Activated B cell treated with CpG ODN at 0.5 μM for 24 hours (primary cell): ENCODE data around the gene TLCD3A. TPM values are rescaled to one million over a fixed set of nuclear protein-coding genes. Genes with fewer than 3 reads are reported as not detected.

Source experiments
- ATAC-seq: fragments of 200-7000 bp; cut with Tn5 transposase; one replicate; pipeline ENCODE4 v1.10.0; 2021; ENCODE audit warnings: low read depth, mild to moderate bottlenecking, moderate library complexity
- CTCF ChIA-PET: fragments of 350-600 bp; sonication (Branson Sonifier 250); formaldehyde crosslinking; loops from one replicate; lab custom pipeline; 2021; ENCODE audit warnings: antibody characterized with exemption; lab: Charles Lee
- POLR2A ChIA-PET: fragments of 350-600 bp; sonication (Branson Sonifier 250); formaldehyde crosslinking; loops from one replicate; lab custom pipeline; 2021; ENCODE audit warnings: antibody characterized with exemption; lab: Charles Lee
- DNase-seq: peaks from one replicate; pipeline ENCODE4 v3.0.0; 2022
- H3K27ac Mint-ChIP-seq: one replicate; pipeline ENCODE4 v1.8.0; 2020; ENCODE audit warnings: mixed read lengths
- H3K27me3 Mint-ChIP-seq: one replicate; pipeline ENCODE4 v1.8.0; 2021; ENCODE audit warnings: mixed read lengths
- H3K36me3 Mint-ChIP-seq: one replicate; pipeline ENCODE4 v1.8.0; 2021; ENCODE audit warnings: low read depth, mixed read lengths
- H3K4me1 Mint-ChIP-seq: one replicate; pipeline ENCODE4 v1.8.0; 2021; ENCODE audit warnings: mixed read lengths
- H3K4me3 Mint-ChIP-seq: one replicate; pipeline ENCODE4 v1.8.0; 2020; ENCODE audit warnings: mild to moderate bottlenecking, mixed read lengths
- H3K9me3 Mint-ChIP-seq: one replicate; pipeline ENCODE4 v1.8.0; 2020; ENCODE audit warnings: mixed read lengths
- intact Hi-C: fragments of 100-400 bp; cut with micrococcal nuclease; formaldehyde crosslinking; loops from one replicate; pipeline ENCODE4 v1.15.1; 2024
- total RNA-seq: library from RNA; stranded (reverse); gene quantifications from 2 replicates; pipeline ENCODE4 v1.2.3, GENCODE V29; 2022
- TF ChIP-seq, protein P1 (sequence below): fragments of 200-600 bp; IDR thresholded peaks from one replicate; pipeline ENCODE4 v1.8.0; 2022; ENCODE audit warnings: antibody characterized with exemption, mild to moderate bottlenecking

The TLCD3A gene
- total RNA-seq, 1 donor from 2014 or later: 2.8 TPM

DNA sequence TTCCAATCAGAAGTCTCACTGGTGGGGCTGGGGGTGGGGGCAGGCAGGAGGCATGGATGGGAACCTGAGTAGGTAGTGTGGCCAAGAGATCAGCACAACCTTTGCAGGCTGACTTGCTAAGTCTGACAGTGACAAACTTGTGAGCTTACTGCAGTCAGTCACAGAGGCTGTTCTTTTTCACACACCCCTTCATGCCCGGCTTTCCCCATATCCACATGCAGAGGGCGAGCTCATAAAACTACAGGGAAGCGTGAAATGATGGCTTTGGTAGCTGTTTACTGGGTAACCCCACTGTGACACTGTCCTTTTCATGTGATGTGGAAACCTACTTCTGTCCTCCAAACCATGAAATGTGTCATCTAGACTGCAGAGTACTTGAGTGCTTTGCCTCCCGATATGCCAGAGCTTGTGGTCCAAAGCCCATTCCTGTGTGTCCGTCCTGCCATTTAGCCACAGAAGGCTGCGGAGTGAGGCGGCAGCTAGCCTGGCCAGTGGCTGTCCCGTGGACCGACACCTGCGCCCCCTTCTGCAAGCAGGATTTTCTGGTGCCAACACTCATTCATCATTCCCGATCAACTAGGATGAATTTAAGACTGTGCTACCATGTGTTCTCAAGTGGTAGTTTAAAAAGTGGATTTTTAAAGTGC is 9.9 kb downstream of the TLCD3A start:
- no peak for DNase-seq
- peaks cover 57% of the 10 kb centered on the region for H3K36me3 Mint-ChIP-seq
- no peaks in the 10 kb centered on the region for H3K27me3 Mint-ChIP-seq
- TF ChIP-seq, protein P1, sequence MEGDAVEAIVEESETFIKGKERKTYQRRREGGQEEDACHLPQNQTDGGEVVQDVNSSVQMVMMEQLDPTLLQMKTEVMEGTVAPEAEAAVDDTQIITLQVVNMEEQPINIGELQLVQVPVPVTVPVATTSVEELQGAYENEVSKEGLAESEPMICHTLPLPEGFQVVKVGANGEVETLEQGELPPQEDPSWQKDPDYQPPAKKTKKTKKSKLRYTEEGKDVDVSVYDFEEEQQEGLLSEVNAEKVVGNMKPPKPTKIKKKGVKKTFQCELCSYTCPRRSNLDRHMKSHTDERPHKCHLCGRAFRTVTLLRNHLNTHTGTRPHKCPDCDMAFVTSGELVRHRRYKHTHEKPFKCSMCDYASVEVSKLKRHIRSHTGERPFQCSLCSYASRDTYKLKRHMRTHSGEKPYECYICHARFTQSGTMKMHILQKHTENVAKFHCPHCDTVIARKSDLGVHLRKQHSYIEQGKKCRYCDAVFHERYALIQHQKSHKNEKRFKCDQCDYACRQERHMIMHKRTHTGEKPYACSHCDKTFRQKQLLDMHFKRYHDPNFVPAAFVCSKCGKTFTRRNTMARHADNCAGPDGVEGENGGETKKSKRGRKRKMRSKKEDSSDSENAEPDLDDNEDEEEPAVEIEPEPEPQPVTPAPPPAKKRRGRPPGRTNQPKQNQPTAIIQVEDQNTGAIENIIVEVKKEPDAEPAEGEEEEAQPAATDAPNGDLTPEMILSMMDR: no peak
- peaks cover 25% of the 10 kb centered on the region for H3K4me1 Mint-ChIP-seq
- CTCF ChIA-PET: interaction anchor here (1.3 kb wide), 1 partner anchor 10 kb away, joined by 3 read pairs; no protein-coding TSS in a partner anchor
- H3K27ac Mint-ChIP-seq: no peak overlapping the region
- H3K9me3 Mint-ChIP-seq: no peaks in the 10 kb centered on the region
- POLR2A ChIA-PET: interaction anchor here (0.5 to 4.1 kb wide), 3 partner anchors 10 to 27 kb away, joined by 3 to 31 read pairs (median 3); partner anchors contain the start of gene GEMIN4
- intact Hi-C loops: no loop called here
- H3K4me3 Mint-ChIP-seq: no peak overlapping the region
- ATAC-seq: no peak

DNA sequence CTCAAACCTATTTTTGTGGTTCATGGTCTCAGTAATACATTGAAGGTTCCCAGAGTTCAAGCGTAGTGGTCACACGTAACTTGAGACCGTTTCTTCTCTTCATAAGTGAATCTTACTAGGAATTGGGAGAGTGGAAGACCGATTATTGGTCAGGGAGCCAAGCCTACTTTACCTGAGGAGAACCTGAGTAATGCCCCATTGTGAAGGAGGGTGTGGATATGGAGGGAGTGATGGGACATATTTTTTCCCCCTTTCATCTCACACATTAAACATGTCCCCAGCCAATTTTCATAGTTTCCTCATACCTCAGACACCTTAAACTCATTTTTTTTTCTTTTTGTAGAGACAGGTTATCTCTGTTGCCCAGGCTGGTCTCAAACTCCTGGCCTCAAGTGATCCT is 10.7 kb downstream of the TLCD3A start:
- no peak for ATAC-seq
- Mint-ChIP-seq H3K4me1 (peaks cover 22% of the 10 kb centered on the region), H3K36me3 (peaks cover 66% of the 10 kb centered on the region), H3K9me3 (no peaks in the 10 kb centered on the region), H3K27me3 (no peaks in the 10 kb centered on the region), H3K27ac (no peak overlapping the region), H3K4me3 (no peak overlapping the region)
- TF ChIP-seq, protein P1: no peak
- intact Hi-C loops: no loop called here
- CTCF ChIA-PET: interaction anchor here (1.2 to 1.3 kb wide), 2 partner anchors 10 to 28 kb away, joined by 3 to 4 read pairs; no protein-coding TSS in a partner anchor
- POLR2A ChIA-PET: interaction anchor here (4.1 kb wide), 1 partner anchor 9 kb away, joined by 31 read pairs; the partner anchor contains the start of gene GEMIN4
- no peak for DNase-seq

DNA sequence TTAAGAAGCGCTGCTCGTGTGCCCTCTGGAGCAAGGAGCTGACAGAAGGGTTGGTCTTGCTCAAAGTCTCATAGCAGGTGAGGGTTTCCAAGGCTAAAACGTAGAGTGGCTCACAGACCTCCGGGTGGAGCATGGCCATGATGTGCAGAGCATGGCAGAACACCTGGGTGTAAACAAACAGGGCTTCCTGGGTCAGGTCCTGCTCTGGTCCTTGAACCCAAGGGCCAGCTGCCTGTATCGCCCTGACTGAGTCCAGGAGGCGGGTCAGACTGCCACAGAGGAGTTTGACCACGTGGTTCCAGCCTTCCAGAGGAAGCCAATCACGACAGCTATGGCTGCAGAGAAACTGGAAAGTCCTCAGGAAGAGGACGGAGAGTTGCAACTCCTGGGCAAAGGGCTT is 12.5 kb downstream of the TLCD3A start:
- peaks cover 26% of the 10 kb centered on the region for H3K4me1 Mint-ChIP-seq
- CTCF ChIA-PET: no interaction called here
- H3K9me3 Mint-ChIP-seq: no peaks in the 10 kb centered on the region
- no peak overlapping the region for H3K4me3 Mint-ChIP-seq
- peaks cover 69% of the 10 kb centered on the region for H3K36me3 Mint-ChIP-seq
- no peaks in the 10 kb centered on the region for H3K27me3 Mint-ChIP-seq
- DNase-seq: no peak
- intact Hi-C loops: no loop called here
- POLR2A ChIA-PET: no interaction called here
- no peak overlapping the region for H3K27ac Mint-ChIP-seq
- no peak for ATAC-seq
- TF ChIP-seq, protein P1: no peak

DNA sequence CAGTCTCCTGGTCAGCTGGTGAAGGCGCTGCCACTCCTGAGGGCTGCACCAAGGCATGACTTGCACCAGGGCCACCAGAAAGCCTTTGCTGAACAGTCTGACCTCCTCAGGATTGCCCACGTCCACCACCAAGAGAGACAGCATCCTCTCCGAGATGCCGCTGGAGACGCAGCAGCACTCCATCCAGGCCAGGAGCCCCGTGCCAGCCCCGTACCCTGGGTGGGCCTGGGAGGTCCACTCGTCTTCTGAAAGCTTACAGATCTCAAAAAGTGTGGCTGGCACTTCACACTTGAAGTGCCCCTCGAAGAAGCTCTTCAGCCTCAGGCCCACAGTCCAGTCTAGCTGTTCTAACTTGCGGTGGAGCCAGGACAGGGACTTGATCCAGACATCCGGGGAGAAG is 13.0 kb downstream of the TLCD3A start:
- Mint-ChIP-seq H3K9me3 (no peaks in the 10 kb centered on the region), H3K27ac (no peak overlapping the region)
- CTCF ChIA-PET: no interaction called here

DNA sequence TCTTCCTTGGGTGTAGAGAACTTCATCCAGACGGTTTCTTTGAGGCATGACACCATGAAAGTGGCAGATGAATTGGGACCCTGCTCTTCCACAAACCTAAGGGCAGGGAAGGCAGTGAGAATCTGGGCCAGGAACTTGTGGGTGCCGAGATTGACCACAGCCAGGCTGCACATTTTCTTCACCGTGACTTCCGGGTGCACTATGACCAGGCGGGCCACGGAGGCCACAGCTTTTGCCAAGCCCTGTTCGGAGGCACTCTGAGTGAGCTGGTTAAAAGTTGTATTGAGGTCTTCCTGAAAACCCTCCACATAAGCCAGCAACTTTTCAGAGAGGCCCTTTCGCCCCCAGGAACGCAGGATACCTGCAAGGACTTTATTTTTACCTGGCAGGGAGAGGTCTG is 13.8 kb downstream of the TLCD3A start:
- Mint-ChIP-seq H3K9me3 (no peaks in the 10 kb centered on the region), H3K4me1 (peaks cover 26% of the 10 kb centered on the region), H3K4me3 (no peak overlapping the region), H3K36me3 (peaks cover 64% of the 10 kb centered on the region), H3K27me3 (no peaks in the 10 kb centered on the region), H3K27ac (no peak overlapping the region)
- no peak for DNase-seq
- ChIA-PET POLR2A (no interaction called here), CTCF (no interaction called here)
- TF ChIP-seq, protein P1: no peak
- intact Hi-C loops: no loop called here
- ATAC-seq: no peak

More for the DNA sequence above, 13.0 kb downstream of the TLCD3A start:
- peaks cover 26% of the 10 kb centered on the region for H3K4me1 Mint-ChIP-seq
- intact Hi-C loops: no loop called here
- H3K4me3 Mint-ChIP-seq: no peak overlapping the region
- POLR2A ChIA-PET: no interaction called here
- no peak for DNase-seq
- ATAC-seq: no peak
- TF ChIP-seq, protein P1: no peak
- H3K27me3 Mint-ChIP-seq: no peaks in the 10 kb centered on the region
- peaks cover 68% of the 10 kb centered on the region for H3K36me3 Mint-ChIP-seq
